Activated CD8-positive, alpha-beta memory T cell treated with anti-CD3 and anti-CD28 coated beads, Interleukin-2, amount 50 U/mL, for 24 hours (primary cell): ENCODE results near the gene RARB.

Source experiments
- DNase-seq: peaks from one replicate; pipeline ENCODE4 v3.0.0-alpha.2; 2020; ENCODE audit errors: extremely low read depth

The RARB gene

GRCh38 chr3:25427942-25428788 lies at the start of gene RARB:
Gene RARB, plus strand, starts transcription at chr3:25428263. Its CDS starts 469 bp downstream, at chr3:25428732.
- DNase-seq = no peak

- no peak for DNase-seq
Measured at GRCh38 chr3:25378786-25379311, 49.2 kb upstream of the RARB start.

- no peak for DNase-seq
Measured at GRCh38 chr3:25380222-25380739, 47.8 kb upstream of the RARB start.

- no peak for DNase-seq
Measured at GRCh38 chr3:25381083-25381482, 47.0 kb upstream of the RARB start.

GRCh38 chr3:25384471-25384870 lies 43.6 kb upstream of the RARB start:
- no peak for DNase-seq

GRCh38 chr3:25385807-25386460 lies 42.1 kb upstream of the RARB start:
- DNase-seq = no peak

DNA sequence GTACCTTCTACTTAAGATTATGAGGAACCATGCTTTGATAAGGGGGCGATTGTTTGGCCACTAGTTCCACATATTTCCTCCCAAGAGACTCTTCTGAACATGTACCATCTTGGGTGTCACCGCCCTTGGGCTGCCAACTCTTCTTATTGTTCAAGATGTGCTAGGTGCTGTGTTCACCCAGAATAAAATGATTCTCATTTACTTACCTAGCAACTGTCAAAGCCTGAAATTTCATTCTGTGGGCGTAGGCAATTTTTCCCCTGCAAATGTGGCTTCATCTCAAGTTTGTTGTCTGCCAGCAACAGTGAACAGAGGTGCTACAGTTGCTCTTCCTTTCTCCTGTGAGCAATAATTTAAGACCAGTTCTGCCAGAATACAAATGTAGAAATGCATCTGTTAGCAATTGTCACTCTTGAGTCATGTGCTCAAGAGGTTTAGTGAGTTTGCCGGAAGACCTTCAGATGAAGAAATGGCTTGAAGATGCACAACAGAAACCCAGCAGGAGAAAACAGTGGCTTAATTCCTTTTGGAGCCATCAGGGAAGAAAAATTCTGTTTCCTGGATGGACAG lies 41.3 kb upstream of the RARB start:
- no peak for DNase-seq

- no peak for DNase-seq
Measured at GRCh38 chr3:25390605-25391004, 37.5 kb upstream of the RARB start.

DNA sequence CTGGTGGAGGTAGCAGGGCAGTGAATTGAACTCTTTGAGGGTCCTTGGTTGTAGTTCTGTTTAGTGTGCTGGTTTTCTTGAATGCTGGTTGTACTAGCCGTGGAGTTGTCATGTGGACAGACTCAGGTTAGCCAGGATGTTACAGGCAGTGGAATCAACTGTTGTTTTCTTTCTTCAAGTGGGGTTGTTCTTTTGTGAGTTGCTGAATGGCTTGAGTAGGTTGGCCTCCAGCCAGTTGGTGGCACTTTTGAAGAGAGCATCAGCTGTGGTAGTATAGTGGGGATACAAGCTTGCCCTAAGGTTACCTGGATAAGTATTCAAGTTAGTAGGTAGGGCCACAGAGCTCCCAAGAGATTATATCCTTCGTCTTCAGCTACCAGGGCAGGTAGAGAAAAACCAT lies 31.8 kb upstream of the RARB start:
- no peak for DNase-seq

DNA sequence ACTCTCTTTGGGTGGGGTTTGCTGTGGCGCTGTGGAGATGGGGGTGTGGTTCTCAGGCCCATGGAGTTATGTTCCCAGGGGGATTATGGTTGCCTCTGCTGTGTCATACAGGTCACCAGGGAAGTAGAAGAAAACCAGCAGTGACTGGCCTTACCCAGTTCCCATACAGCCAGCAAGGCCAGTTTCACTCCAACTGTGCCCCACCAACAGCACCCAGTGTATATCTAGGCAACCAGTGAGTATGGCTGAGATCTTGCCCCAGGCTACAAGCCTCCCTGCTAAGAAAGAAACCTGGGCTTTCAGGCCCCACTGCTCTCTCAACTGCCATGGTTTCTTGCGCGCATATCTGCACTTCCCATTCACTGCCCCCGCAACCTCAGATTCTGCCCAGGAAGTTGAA lies 31.4 kb upstream of the RARB start:
- DNase-seq = no peak

DNA sequence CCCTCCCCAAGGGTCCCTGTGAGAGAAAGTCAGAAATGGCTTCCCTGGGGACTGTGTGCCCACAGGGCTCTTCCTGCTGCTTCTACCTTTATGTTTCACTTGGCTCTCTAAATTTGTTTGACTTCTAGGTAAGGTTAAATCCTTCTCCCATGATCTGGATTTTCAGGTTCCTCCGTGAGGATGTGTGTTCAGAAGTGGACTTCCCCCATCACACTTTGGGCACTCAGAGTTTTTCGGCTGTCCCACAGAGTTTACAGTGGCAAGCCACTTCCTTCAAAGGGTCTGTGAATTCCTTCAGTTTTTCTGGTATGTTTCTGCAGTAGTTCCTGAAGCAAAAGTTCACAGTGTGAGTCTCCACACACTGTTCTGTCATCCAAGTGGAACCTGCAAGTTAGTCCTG lies 30.9 kb upstream of the RARB start:
- DNase-seq = no peak

DNA sequence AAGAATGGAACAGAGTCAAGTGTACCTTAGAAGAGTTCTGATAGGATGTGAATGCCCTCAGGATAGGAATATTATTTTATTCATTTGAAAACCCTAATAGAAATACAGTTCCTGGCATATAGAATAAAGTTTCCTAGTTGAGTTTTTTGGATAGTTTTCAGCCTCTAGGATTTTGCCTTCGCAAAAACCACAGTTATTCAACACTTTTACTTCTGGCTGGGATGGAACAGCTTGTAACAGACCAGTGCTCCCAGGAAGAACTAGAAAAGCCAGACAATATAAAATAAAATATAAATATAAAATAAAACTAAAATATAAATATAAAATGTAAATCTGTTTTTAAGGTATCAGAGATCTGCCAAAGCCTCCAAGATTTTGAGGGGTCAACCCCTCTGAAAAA lies 27.5 kb upstream of the RARB start:
- no peak for DNase-seq

DNA sequence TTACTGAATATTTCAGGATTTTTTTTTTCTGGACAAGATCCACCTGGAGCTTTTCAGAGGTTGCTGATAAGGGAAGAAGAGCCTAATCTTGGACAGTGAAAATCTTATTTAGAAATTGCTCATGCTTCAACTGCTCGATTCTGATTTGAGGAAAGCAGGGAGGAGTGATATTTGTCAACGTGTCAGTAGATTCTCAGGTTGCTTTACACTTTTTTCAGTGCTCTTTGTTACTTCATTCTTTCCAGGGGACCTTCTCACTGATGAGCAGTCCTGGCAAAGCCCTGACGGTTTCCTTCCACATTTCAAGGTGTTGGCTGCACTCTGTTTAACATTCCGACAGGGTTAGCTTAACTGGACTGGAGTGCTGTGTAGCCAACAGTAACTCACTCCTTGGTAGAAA lies 24.1 kb upstream of the RARB start:
- DNase-seq = no peak

DNA sequence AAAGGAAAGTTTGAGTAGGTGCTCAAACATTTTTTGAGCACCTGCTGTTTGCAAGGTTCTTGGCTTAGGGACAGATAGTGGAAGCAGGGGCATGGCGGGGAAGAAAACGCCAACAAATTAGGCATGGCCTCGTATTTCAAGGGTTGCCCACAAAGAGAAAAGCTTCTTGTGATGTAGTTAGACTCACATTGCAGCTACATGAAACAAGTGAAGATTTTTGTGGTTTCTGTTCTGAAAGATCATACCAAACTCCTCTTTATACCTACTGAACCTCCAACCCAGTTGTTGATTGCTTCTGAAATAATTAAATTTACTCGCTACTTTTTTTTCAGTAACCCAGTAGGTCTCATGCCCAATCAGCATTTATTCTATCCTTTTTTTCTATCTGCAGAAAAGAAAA lies 23.5 kb upstream of the RARB start:
- DNase-seq = no peak

DNA sequence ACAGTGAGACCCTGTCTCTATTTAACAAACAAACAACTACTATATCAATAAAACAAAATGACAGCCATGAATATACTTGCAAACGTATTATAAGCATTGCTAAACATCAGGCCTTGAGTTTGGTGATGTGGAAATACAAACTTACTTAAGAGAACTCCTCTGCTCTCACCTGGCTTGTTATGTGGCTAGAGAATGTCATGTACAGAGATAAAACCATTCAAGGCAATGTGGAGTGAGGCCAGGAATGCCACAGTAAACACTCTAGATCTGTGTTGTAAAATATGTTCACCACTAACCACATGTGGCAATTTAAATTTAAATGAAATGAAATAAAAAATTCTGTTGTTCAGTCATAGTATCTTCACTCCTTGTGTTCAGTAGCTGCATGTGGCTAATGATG lies 22.7 kb upstream of the RARB start:
- DNase-seq = no peak

- DNase-seq = no peak
Measured at GRCh38 chr3:25410703-25411102, 17.4 kb upstream of the RARB start.

GRCh38 chr3:25412269-25412668 lies 15.8 kb upstream of the RARB start:
- DNase-seq = no peak

DNA sequence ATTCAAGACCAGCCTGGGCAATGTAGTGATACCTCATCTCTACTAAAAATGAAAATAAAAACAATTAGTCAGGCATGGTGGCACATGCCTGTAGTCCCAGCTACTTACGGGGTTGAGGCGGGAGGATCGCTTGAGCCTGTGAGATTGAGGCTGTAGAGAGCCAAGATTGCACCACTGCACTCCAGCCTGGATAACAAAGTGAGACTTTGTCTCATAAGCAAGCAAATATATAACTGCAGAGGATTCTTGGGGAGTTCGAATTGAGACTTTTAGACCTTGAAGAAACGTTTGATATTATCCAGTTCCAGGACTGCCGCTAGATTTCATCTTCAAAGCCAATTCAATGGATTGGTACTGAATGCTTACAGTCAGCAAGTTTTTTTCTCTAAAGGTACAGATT lies 11.9 kb upstream of the RARB start:
- no peak for DNase-seq

- no peak for DNase-seq
Measured at GRCh38 chr3:25418596-25418995, 9.5 kb upstream of the RARB start.

DNA sequence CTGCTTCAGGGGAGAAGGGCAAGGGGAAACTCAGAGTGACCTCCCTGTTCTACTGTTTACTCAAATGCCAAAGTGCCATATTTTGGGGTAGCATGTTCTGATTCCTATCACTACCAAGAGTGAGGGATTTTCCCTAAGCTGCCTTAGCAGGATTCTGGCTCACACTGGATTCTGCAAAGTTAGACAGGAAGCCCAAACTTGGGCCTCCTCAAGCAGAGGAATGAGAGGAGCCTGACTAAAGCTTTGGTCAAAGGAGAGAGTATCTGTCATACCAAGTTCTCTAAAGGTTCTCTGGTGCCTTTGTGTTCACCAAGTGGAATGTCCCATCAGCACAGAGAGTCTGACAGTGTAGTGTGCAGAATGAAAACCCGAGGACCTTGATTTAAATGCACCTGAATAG lies 8.8 kb upstream of the RARB start:
- DNase-seq = no peak

DNA sequence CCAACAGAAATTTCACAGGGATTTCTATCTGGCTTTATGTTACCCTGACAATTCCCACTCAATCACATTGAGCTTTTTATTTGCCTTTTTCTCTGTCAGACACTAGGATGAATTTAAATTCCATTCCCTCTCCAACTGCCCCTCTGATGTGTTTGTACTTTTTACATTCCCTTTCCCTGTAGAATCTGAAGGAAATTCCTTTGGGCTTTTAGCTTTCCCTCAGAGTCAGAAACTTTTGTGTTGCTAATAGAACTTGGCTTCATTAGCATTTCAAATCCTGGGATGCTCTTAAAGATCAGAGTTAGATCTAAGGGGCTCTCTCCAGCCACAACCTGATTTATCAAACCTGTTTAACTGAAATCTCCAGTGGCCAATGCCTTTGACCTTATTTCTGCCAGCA lies 7.9 kb upstream of the RARB start:
- no peak for DNase-seq

GRCh38 chr3:25420885-25421284 lies 7.2 kb upstream of the RARB start:
- DNase-seq = no peak

DNA sequence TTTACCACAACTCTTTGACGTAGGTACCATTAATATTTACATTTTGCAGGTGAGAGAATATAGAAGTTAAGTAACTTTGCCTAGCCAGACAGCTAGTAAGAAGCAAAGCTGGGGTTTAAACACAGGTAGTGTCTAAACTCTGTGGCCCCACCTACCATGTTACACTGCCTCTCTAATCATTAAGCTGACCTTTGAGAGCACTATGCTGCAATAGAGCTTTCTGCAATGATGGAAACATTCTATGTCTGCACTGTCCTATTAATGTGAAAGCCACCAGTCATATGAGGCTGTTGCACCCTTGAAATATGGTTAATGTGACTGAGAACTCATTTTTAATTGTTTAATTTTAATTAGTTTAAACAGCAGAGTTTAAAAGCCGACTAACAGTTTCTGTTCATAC lies 6.3 kb upstream of the RARB start:
- no peak for DNase-seq
